Neural cell (in vitro differentiated cells): ENCODE results near the gene PTGES. TPM values are rescaled to one million over a fixed set of nuclear protein-coding genes. Genes with fewer than 3 reads are reported as not detected.

Experiments
- H2AFZ ChIP-seq: fragments of 200-600, 300-800 bp; sonication (generic), shearing (Covaris generic); 2 replicates; pipeline ENCODE4 v1.6.0; 2014; ENCODE audit warnings: low read depth, mild to moderate bottlenecking, antibody characterized with exemption, low read length, moderate library complexity
- H3F3A ChIP-seq: fragments of 200-600 bp; shearing (Covaris generic); 2 replicates; pipeline ENCODE4 v1.6.1; 2016; ENCODE audit warnings: mild to moderate bottlenecking, moderate library complexity, mixed read lengths, antibody characterized with exemption, low read length; ENCODE audit not compliant: insufficient read depth, poor library complexity, severe bottlenecking
- H3K27ac ChIP-seq: fragments of 200-600, 300-800 bp; sonication (generic), shearing (Covaris generic); 2 replicates; pipeline ENCODE4 v1.5.1; 2014; ENCODE audit warnings: mild to moderate bottlenecking, low read length, moderate library complexity
- H3K27me3 ChIP-seq: fragments of 300-800, 200-600 bp; sonication (generic), shearing (Covaris generic); 2 replicates; pipeline ENCODE4 v1.6.0; 2014; ENCODE audit warnings: mild to moderate bottlenecking, low read depth, low read length, moderate library complexity; ENCODE audit not compliant: insufficient read depth
- H3K36me3 ChIP-seq: fragments of 300-800, 200-600 bp; sonication (generic), shearing (Covaris generic); 2 replicates; pipeline ENCODE4 v1.5.1; 2014; ENCODE audit warnings: mild to moderate bottlenecking, antibody characterized with exemption, low read length, moderate library complexity; ENCODE audit not compliant: insufficient read depth
- H3K4me2 ChIP-seq: fragments of 300-800, 200-600 bp; sonication (generic), shearing (Covaris generic); 2 replicates; pipeline ENCODE4 v1.6.0; 2014; ENCODE audit warnings: mild to moderate bottlenecking, low read length
- H3K4me3 ChIP-seq: fragments of 300-800, 200-600 bp; sonication (generic), shearing (Covaris generic); 2 replicates; pipeline ENCODE4 v1.5.1; 2014; ENCODE audit warnings: mild to moderate bottlenecking, low read length, moderate library complexity
- H3K79me2 ChIP-seq: fragments of 200-600 bp; shearing (Covaris generic); replicated peaks from 2 replicates; pipeline ENCODE4 v1.6.0; 2014; ENCODE audit warnings: mild to moderate bottlenecking, low read length, moderate library complexity; ENCODE audit not compliant: insufficient read depth
- H3K9ac ChIP-seq: fragments of 300-800, 200-600 bp; sonication (generic), shearing (Covaris generic); 2 replicates; pipeline ENCODE4 v1.6.1; 2016; ENCODE audit warnings: mild to moderate bottlenecking, low read length, mixed read lengths
- H3K9me2 ChIP-seq: fragments of 200-600 bp; shearing (Covaris generic); 2 replicates; pipeline ENCODE4 v1.6.1; 2016; ENCODE audit warnings: mild to moderate bottlenecking, low read length, mixed read lengths; ENCODE audit not compliant: insufficient read depth
- H3K9me3 ChIP-seq: fragments of 200-600, 300-800 bp; sonication (generic), shearing (Covaris generic); 2 replicates; pipeline ENCODE4 v1.6.1; 2016; ENCODE audit warnings: mild to moderate bottlenecking, mixed run types, low read length, moderate library complexity, mixed read lengths
- H4K20me1 ChIP-seq: fragments of 200-600 bp; shearing (Covaris generic); 2 replicates; pipeline ENCODE4 v1.6.1; 2016; ENCODE audit warnings: mild to moderate bottlenecking, mixed run types; ENCODE audit not compliant: insufficient read depth
- CTCF ChIP-seq: fragments of 450-650 bp; IDR thresholded peaks from 2 replicates; pipeline ENCODE4 v1.5.1; 2014; ENCODE audit warnings: antibody characterized with exemption, mild to moderate bottlenecking, moderate library complexity; ENCODE audit not compliant: poor library complexity, severe bottlenecking
- EP300 ChIP-seq: fragments of 450-650 bp; conservative IDR thresholded peaks from 2 replicates; pipeline ENCODE4 v1.6.1; 2014; ENCODE audit warnings: antibody characterized with exemption, mild to moderate bottlenecking, moderate library complexity; ENCODE audit not compliant: poor library complexity, severe bottlenecking
- EZH2 ChIP-seq: fragments of 200-600, 300-800 bp; shearing (Covaris generic), sonication (generic); IDR thresholded peaks from 2 replicates; pipeline ENCODE4 v1.6.1; 2014; ENCODE audit warnings: antibody characterized with exemption, low read length, borderline replicate concordance, mild to moderate bottlenecking; ENCODE audit not compliant: insufficient read depth, poor library complexity, severe bottlenecking
- MXI1 ChIP-seq: fragments of 450-650 bp; conservative IDR thresholded peaks from 2 replicates; pipeline ENCODE4 v1.6.1; 2014; ENCODE audit warnings: antibody characterized with exemption, mild to moderate bottlenecking; ENCODE audit not compliant: poor library complexity, severe bottlenecking
- POLR2AphosphoS5 ChIP-seq: IDR thresholded peaks from 2 replicates; pipeline ENCODE4 v1.6.1; 2012
- RAD21 ChIP-seq: fragments of 450-650 bp; conservative IDR thresholded peaks from 2 replicates; pipeline ENCODE4 v1.6.1; 2014; ENCODE audit warnings: antibody characterized with exemption, mild to moderate bottlenecking, moderate library complexity
- REST ChIP-seq: IDR thresholded peaks from 2 replicates; pipeline ENCODE4 v1.6.1; 2012; ENCODE audit warnings: borderline replicate concordance
- SMC3 ChIP-seq: fragments of 450-650 bp; conservative IDR thresholded peaks from 2 replicates; pipeline ENCODE4 v1.6.1; 2014; ENCODE audit warnings: antibody characterized with exemption, mild to moderate bottlenecking, moderate library complexity; ENCODE audit not compliant: poor library complexity
- TAF1 ChIP-seq: IDR thresholded peaks from 2 replicates; pipeline ENCODE4 v1.6.1; 2012; ENCODE audit warnings: low read depth
- polyA plus RNA-seq: library from polyadenylated mRNA; depleted of rRNA; stranded (reverse); fragments of >200 nt; gene quantifications from 2 replicates; pipeline ENCODE4 v1.2.3, GENCODE V29; 2014

The PTGES gene
- polyA plus RNA-seq, 1 donor from 2014 or later, result 0.63 TPM

- H3F3A ChIP-seq, result no peaks in the 10 kb centered on the region
- H3K27me3 ChIP-seq, result no peaks in the 10 kb centered on the region
- H3K9ac ChIP-seq, result no peak overlapping the region
- no peak overlapping the region for H3K4me3 ChIP-seq
- H2AFZ ChIP-seq, result no peak overlapping the region
- H3K9me2 ChIP-seq, result no peaks in the 10 kb centered on the region
- no peaks in the 10 kb centered on the region for H3K9me3 ChIP-seq
- H4K20me1 ChIP-seq, result no peaks in the 10 kb centered on the region
- no peaks in the 10 kb centered on the region for H3K36me3 ChIP-seq
- H3K79me2 ChIP-seq, result no peaks in the 10 kb centered on the region
- TF ChIP-seq EP300 (no peak), SMC3 (no peak), POLR2AphosphoS5 (no peak), REST (no peak), RAD21 (no peak), EZH2 (no peak), CTCF (no peak), TAF1 (no peak), MXI1 (no peak)
- no peak overlapping the region for H3K4me2 ChIP-seq
- H3K27ac ChIP-seq, result no peak overlapping the region
These were observed 4.6 kb downstream of the PTGES start for GRCh38 chr9:129748249-129748648.

- TF ChIP-seq POLR2AphosphoS5, result no peak
- TF ChIP-seq SMC3, result no peak
- TF ChIP-seq RAD21, result no peak
- no peak for TF ChIP-seq TAF1
- TF ChIP-seq REST, result no peak
- no peak for TF ChIP-seq EZH2
- no peak for TF ChIP-seq MXI1
- TF ChIP-seq EP300, result no peak
- TF ChIP-seq CTCF, result no peak
- H3K4me3 ChIP-seq, result no peak overlapping the region
- no peaks in the 10 kb centered on the region for H3K9me3 ChIP-seq
- no peak overlapping the region for H2AFZ ChIP-seq
- no peaks in the 10 kb centered on the region for H3K9me2 ChIP-seq
- no peaks in the 10 kb centered on the region for H4K20me1 ChIP-seq
- H3K27me3 ChIP-seq, result no peaks in the 10 kb centered on the region
- no peak overlapping the region for H3K27ac ChIP-seq
- no peaks in the 10 kb centered on the region for H3K79me2 ChIP-seq
- no peaks in the 10 kb centered on the region for H3K36me3 ChIP-seq
- H3F3A ChIP-seq, result no peaks in the 10 kb centered on the region
- no peak overlapping the region for H3K4me2 ChIP-seq
- H3K9ac ChIP-seq, result no peak overlapping the region
These were observed 6.6 kb downstream of the PTGES start for GRCh38 chr9:129746092-129746777.
